Upper lobe of right lung (tissue), 1 donor: ENCODE measurements around the gene MALAT1. TPM values are rescaled to one million over a fixed set of nuclear protein-coding genes. Genes with fewer than 3 reads are reported as not detected.

Experiments used
- ATAC-seq: fragments of 200-7000 bp; cut with Tn5 transposase; one replicate; pipeline ENCODE4 v1.9.1; 2020; ENCODE audit warnings: mild to moderate bottlenecking, moderate library complexity
- DNase-seq: peaks from one replicate; pipeline ENCODE4 v3.0.0-alpha.2; 2020
- H3K27ac ChIP-seq: fragments of 200-600 bp; one replicate; pipeline ENCODE4 v1.8.0; 2022
- H3K27me3 ChIP-seq: fragments of 200-600 bp; one replicate; pipeline ENCODE4 v1.8.0; 2022; ENCODE audit warnings: mild to moderate bottlenecking
- H3K36me3 ChIP-seq: fragments of 200-600 bp; one replicate; pipeline ENCODE4 v1.8.0; 2022
- H3K4me1 ChIP-seq: fragments of 200-600 bp; one replicate; pipeline ENCODE4 v1.8.0; 2022
- H3K4me3 ChIP-seq: fragments of 200-600 bp; one replicate; pipeline ENCODE4 v1.8.0; 2022; ENCODE audit warnings: mild to moderate bottlenecking
- H3K9me3 ChIP-seq: fragments of 200-600 bp; one replicate; pipeline ENCODE4 v1.8.0; 2022
- intact Hi-C: fragments of 100-400 bp; cut with DNase I; formaldehyde crosslinking; loops from one replicate; pipeline ENCODE4 v1.11.0; 2022
- total RNA-seq: library from RNA; stranded (reverse); fragmentation: NEBNext Ultra II Directional; extraction: Animal tissue kit (Norgen Biotek cat#: 25700); gene quantifications from one replicate; pipeline ENCODE4 v1.2.1, GENCODE V29; 2021
- TF ChIP-seq, protein P1 (sequence below): fragments of 200-600 bp; IDR thresholded peaks from one replicate; pipeline ENCODE4 v1.8.0; 2022; ENCODE audit warnings: antibody characterized with exemption
- donor health status: DM: no; HTN: yes; CAD: no; lungs with severe emphysema.

MALAT1 gene
- total RNA-seq, 1 donor from 2014 or later: 11,917 TPM

GRCh38 chr11:65499713-65500386 is 1.0 kb downstream of the MALAT1 start:
- Histone ChIP-seq H3K27me3 (no peaks in the 10 kb centered on the region), H3K36me3 (peaks cover 38% of the 10 kb centered on the region), H3K4me1 (peaks cover 25% of the 10 kb centered on the region), H3K27ac (peak overlapping the region; percentile 100), H3K9me3 (no peaks in the 10 kb centered on the region), H3K4me3 (peak overlapping the region; percentile 79)
- DNase-seq (no peak), ATAC-seq (no peak)
- TF ChIP-seq, protein P1, sequence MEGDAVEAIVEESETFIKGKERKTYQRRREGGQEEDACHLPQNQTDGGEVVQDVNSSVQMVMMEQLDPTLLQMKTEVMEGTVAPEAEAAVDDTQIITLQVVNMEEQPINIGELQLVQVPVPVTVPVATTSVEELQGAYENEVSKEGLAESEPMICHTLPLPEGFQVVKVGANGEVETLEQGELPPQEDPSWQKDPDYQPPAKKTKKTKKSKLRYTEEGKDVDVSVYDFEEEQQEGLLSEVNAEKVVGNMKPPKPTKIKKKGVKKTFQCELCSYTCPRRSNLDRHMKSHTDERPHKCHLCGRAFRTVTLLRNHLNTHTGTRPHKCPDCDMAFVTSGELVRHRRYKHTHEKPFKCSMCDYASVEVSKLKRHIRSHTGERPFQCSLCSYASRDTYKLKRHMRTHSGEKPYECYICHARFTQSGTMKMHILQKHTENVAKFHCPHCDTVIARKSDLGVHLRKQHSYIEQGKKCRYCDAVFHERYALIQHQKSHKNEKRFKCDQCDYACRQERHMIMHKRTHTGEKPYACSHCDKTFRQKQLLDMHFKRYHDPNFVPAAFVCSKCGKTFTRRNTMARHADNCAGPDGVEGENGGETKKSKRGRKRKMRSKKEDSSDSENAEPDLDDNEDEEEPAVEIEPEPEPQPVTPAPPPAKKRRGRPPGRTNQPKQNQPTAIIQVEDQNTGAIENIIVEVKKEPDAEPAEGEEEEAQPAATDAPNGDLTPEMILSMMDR: no peak
- intact Hi-C loops: loop anchor here (5.0 kb wide), 1 partner anchor 73 kb away; no protein-coding TSS in a partner anchor

- TF ChIP-seq, protein P1: no peak
- ATAC-seq (no peak), DNase-seq (peak; percentile 70)
- Histone ChIP-seq H3K4me3 (peak overlapping the region; percentile 79), H3K36me3 (peaks cover 46% of the 10 kb centered on the region), H3K27ac (peak overlapping the region; percentile 100), H3K27me3 (no peaks in the 10 kb centered on the region), H3K9me3 (no peaks in the 10 kb centered on the region), H3K4me1 (peaks cover 24% of the 10 kb centered on the region)
- intact Hi-C loops: loop anchor here (5.0 kb wide), 1 partner anchor 73 kb away; no protein-coding TSS in a partner anchor
Observed at GRCh38 chr11:65500387-65501185, 1.7 kb downstream of the MALAT1 start.

GRCh38 chr11:65501186-65501471 is 2.3 kb downstream of the MALAT1 start:
- Histone ChIP-seq H3K4me3 (peak overlapping the region; percentile 79), H3K9me3 (no peaks in the 10 kb centered on the region), H3K36me3 (peaks cover 51% of the 10 kb centered on the region), H3K27ac (peak overlapping the region; percentile 100), H3K4me1 (peaks cover 24% of the 10 kb centered on the region), H3K27me3 (no peaks in the 10 kb centered on the region)
- DNase-seq (no peak), ATAC-seq (no peak)
- intact Hi-C loops: loop anchor here (5.0 kb wide), 1 partner anchor 74 kb away; no protein-coding TSS in a partner anchor
- TF ChIP-seq, protein P1: no peak

DNA sequence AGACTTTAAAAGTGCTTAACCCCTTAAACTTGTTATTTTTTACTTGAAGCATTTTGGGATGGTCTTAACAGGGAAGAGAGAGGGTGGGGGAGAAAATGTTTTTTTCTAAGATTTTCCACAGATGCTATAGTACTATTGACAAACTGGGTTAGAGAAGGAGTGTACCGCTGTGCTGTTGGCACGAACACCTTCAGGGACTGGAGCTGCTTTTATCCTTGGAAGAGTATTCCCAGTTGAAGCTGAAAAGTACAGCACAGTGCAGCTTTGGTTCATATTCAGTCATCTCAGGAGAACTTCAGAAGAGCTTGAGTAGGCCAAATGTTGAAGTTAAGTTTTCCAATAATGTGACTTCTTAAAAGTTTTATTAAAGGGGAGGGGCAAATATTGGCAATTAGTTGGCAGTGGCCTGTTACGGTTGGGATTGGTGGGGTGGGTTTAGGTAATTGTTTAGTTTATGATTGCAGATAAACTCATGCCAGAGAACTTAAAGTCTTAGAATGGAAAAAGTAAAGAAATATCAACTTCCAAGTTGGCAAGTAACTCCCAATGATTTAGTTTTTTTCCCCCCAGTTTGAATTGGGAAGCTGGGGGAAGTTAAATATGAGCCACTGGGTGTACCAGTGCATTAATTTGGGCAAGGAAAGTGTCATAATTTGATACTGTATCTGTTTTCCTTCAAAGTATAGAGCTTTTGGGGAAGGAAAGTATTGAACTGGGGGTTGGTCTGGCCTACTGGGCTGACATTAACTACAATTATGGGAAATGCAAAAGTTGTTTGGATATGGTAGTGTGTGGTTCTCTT is 2.8 kb downstream of the MALAT1 start:
- intact Hi-C loops: loop anchor here (5.0 kb wide), 1 partner anchor 74 kb away; no protein-coding TSS in a partner anchor
- H3K9me3 ChIP-seq: no peaks in the 10 kb centered on the region
- TF ChIP-seq, protein P1: no peak
- no peaks in the 10 kb centered on the region for H3K27me3 ChIP-seq
- H3K36me3 ChIP-seq: peaks cover 56% of the 10 kb centered on the region
- H3K4me1 ChIP-seq: peaks cover 24% of the 10 kb centered on the region
- ATAC-seq: no peak
- peak overlapping the region; percentile 79 for H3K4me3 ChIP-seq
- no peak for DNase-seq
- peak overlapping the region; percentile 100 for H3K27ac ChIP-seq

DNA sequence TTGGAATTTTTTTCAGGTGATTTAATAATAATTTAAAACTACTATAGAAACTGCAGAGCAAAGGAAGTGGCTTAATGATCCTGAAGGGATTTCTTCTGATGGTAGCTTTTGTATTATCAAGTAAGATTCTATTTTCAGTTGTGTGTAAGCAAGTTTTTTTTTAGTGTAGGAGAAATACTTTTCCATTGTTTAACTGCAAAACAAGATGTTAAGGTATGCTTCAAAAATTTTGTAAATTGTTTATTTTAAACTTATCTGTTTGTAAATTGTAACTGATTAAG is 3.4 kb downstream of the MALAT1 start:
- ATAC-seq (no peak), DNase-seq (no peak)
- TF ChIP-seq, protein P1: no peak
- Histone ChIP-seq H3K4me1 (peaks cover 25% of the 10 kb centered on the region), H3K36me3 (peaks cover 58% of the 10 kb centered on the region), H3K27ac (peak overlapping the region; percentile 100), H3K4me3 (peak overlapping the region; percentile 79), H3K9me3 (no peaks in the 10 kb centered on the region), H3K27me3 (no peaks in the 10 kb centered on the region)
- intact Hi-C loops: loop anchor here (5.0 kb wide), 1 partner anchor 75 kb away; no protein-coding TSS in a partner anchor
